Measurements from ENCODE around the gene BSND.

Gene BSND

DNA sequence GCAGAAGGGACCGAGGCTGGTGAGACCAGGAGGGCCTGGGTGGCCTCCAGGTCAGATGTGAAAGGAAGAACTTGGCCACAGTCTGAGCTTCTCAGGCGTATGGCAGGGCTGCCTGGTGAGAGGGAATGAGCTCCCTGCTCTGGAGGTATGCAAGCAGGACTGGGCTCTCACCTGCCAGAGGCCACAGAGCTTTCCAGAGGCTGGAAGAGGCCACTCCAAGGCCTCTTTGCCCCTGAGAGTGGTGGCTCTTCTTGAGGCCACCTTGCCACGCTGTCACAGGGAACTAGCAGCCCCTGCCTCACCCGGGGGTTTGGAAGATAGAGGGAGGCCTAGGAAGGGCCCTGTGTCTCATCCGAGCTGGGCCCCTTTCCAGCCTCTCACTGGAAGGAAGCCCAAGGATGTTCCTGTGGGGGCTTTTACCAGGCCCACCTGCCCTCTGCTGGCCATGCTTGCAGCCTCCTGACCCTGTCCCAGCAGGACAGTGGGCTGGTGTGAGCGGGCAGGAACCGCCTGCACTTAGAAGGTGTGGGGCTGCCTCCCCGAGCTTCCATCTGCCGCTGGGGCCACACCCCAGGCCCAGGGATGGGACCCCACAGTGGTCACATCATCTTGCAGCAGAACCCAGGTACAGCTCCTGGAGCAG lies 50.7 kb downstream of the BSND start:
- no peak for DNase-seq

DNA sequence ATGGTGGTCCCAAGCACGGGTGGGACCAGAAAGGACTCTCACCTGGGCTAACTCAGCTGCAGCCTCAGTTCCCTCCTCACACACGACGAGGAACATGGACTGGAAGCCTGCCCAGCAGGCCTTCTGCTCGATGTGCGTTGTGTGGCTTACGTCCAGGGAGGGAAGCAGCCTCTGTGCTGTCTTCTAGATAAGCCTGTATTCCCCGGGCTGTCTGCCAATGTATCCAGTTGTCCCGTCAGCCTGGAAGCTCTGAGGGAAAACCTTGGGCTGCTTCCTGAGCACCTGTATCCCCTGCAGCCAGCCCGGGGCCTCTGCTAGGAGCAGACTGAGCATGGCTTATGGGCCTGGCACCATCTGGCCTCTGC lies 51.2 kb downstream of the BSND start:
- DNase-seq: no peak

DNA sequence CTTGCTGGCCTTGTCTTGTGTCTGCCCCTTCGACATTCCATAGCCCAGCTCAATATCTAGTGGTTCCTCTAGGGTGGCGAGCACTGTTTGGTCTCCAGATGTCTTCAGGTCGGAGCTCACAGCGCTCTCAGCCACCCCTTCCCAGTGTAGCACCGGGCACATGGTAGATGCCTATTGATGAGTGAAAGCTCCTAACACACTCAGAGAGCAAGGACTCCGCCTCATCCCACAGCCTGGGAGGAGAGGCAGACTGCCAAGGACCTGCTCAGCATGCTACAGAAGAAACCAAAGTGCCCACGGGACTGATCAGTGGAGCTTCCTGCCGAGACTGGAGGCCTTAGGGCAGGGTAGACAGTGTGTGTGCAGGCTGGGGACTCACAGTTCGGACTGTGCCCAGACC lies 51.5 kb downstream of the BSND start:
- DNase-seq: no peak

DNA sequence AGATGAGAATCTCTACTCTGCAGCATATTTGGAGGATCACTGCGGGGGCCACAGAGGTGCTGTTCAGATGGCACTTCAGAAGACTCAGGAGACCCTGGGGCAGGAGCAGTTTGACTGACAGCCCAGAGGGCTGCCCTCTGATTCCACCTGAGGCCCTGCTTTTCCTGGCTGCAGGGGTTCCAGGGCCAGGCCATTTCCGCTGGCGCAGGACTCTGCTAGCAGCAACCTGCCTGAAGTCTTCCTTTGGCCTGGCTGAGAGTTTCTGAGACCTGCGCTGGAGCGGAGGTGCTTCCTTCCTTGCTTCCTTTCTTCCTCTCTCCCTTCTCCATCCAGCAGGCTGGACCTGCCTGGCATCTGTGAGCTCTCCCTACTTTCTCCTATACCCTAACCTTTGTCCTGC lies 52.4 kb downstream of the BSND start:
- no peak for DNase-seq

DNA sequence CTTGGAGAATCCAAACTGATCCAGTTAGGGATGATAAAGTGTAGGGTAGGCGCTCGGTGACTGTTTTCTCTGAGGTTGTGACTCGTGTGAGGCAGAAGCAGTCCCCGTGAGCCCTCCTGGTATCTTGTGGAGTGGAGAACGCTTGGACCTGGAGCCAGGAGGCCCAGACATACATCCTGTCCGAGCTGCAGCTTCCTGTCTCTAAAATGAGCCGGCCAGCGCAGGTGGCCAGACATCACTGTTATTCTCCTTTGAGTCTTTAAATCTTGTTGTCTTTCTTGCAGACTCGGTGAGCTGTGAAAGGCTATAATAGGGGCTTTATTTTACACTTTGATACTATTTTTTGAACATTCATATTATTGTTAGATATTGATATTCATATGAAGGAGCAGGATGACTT lies 52.9 kb downstream of the BSND start:
- no peak for DNase-seq

DNA sequence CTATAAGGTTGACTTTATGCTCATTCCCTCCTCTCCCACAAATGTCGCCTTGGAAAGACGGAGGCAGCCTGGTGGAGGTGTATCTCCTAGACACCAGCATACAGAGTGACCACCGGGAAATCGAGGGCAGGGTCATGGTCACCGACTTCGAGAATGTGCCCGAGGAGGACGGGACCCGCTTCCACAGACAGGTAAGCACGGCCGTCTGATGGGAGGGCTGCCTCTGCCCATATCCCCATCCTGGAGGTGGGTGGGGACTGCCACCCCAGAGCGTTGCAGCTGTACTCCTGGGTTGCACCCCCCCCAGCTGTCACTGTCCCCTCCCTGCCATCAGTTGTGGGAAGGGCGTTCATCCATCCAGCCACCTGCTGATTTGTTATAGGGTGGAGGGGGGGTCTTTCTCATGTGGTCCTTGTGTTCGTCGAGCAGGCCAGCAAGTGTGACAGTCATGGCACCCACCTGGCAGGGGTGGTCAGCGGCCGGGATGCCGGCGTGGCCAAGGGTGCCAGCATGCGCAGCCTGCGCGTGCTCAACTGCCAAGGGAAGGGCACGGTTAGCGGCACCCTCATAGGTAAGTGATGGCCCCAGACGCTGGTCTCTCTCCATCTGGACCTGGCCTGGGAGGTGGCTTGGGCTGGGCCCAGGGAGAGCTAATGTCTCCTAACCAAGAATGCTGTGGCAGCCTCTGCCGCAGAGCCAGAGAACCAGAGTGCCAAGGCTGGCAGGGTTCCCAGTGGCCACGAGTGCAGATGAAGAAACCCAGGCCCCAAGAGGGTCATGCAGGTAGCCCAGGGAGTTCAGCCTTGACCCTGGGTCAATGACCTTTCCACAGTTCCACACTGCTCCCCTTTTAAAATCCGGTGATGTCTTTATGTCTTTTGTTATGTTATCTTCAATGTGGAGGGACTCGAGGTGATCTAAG lies 53.7 kb downstream of the BSND start:
- no peak for DNase-seq

DNA sequence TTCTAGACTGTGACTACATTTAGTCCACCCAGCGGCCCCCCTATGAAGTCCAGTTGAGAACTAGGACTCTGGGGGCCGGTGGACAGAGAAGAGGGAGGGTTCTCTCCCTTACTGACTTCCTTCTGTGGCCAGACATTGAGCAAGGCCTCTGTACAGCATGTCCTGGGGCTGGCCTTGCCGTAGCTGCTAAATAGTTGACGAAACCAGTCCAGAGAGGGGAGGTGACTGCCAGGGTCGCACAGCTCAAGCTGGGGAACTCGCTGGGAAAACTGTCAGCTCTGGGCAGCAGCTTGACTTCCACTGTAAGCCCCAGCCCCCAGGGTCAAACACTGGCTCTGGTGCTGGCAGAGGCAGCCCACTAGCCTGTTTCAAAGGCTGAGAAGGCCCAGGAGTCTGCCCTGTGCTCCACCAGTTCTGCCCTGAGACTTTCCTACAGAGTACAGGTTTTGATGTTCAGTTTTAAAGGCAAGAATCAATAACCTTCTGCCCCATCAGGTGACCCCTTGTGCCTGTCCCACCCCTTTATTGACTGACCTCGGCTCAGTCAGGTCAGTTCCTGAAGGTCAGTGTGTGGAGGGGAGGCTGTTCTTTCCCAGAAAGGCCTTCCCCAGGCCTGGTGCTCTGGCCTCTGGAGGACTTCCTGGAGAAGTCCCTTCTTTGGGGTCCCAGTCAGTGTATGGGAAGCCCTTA lies 54.7 kb downstream of the BSND start:
- no peak for DNase-seq

DNA sequence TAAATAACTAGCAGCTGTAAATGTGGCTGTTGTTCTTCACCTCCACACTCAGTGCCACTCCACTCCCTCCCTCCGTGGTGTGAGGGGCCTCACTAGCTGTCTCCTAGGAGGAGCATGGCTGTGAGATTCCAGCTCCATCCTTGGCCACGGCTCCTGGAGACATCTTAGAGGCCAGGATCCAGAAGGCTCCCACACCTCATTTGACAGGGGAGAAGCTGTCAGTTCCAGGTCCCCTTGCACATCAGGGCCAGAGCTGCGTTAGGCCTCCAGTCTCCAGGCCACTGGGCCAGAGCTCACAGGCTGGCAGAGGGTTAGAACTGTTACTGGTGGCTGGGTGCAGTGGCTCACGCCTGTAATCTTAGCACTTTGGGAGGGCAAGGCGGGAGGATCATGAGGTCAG lies 55.7 kb downstream of the BSND start:
- no peak for DNase-seq

DNA sequence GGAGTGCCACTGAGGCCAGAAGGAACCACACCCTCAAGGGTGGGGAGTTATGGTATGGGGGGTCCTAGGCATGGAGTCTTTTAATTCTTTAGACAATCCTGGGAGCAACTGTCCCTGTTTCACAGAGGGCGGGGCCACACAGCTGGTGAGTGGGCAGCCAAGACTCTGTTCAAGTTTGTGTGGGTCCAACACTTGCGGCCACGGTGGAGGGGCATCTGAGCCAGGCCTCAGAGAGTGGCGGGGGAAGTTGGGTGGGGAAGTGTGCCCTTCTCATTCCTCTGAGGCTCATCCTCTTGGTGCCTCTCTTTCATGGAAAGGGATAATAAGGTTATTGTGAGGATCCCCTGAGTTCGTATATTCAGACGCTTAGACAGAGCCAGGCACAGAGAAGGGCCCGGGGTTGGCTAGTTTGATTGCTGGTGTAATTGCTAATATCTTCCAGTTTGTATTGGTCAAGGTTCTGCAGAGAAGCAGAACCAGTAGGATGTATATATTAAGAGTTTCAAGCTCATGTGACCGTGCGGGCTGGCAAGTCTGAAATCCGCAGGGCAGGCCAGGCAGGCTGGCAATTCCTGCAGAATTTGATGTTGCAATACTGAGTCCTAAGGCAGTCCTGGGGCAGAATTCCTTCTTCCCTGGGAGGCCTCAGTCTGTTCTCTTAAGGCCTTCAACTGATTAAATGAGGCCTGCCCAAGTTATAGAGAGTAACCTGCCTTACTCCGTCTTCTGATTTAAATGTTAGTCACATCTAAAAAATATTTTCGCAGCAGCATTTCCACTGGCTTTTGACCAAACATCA lies 56.5 kb downstream of the BSND start:
- no peak for DNase-seq

DNA sequence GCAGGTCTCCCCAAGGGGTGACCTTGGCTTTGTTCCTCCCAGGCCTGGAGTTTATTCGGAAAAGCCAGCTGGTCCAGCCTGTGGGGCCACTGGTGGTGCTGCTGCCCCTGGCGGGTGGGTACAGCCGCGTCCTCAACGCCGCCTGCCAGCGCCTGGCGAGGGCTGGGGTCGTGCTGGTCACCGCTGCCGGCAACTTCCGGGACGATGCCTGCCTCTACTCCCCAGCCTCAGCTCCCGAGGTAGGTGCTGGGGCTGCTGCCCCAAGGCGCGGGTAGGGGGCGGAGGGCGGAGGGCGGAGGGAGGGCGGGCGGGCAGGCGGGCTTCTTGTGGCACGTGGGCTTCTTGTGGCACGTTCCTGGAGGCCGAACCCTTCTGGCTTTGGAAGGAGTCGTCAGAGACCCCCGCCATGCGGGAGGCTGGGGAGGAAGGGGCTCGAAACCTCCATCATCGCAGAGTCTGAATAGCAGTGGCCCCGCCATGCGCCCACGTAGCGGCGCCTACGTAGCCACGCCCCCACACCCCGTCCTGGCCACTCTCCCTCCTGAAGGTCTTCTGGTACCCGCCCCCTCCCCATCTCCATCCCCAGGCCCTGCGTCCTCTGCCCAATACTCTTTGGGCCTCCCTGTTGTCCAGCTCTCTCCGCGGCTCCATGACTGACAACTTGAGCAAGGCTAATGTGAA lies 57.4 kb downstream of the BSND start:
- no peak for DNase-seq

DNA sequence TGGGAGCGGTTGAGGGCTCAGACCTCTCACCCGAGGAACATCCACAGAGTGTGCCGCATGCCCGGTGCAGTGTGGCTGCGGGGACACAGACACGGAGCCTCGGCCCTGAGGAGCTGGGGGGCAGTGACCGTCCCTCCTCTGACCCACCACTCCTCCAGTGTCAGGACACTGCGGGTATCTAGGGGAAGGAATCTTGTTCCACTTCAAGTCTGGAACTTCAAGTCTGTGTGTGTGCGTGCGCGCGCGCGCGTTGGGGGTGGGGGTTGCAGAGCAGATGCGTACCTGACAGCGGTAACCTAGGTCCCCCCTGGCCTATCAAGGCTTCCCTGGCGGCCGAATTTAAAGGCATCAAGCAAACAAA lies 57.9 kb downstream of the BSND start:
- no peak for DNase-seq

DNA sequence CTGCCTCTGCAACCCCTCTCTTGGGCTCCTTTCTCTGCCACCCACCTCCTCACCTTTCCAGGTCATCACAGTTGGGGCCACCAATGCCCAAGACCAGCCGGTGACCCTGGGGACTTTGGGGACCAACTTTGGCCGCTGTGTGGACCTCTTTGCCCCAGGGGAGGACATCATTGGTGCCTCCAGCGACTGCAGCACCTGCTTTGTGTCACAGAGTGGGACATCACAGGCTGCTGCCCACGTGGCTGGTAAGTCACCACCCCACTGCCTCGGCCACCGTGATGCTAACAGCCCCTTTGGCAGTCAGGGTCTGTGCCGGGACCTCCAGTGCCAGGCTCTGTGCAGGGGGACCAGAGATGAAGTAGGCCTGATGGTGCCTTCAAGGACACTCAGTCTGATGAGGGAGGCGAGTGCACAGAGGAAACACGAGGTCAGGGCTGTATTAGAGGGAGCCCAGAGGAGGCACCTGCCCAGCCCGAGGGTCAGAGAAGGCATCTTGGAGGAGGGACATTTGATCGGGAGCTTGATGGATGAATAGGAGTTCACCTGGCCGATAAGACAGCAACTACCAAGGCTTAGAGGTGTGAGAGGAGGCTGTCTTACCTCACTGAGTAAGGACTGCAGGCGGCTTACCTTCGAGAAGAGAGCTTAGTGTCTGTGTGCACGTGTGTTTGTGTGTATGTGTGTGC lies 58.7 kb downstream of the BSND start:
- no peak for DNase-seq

DNA sequence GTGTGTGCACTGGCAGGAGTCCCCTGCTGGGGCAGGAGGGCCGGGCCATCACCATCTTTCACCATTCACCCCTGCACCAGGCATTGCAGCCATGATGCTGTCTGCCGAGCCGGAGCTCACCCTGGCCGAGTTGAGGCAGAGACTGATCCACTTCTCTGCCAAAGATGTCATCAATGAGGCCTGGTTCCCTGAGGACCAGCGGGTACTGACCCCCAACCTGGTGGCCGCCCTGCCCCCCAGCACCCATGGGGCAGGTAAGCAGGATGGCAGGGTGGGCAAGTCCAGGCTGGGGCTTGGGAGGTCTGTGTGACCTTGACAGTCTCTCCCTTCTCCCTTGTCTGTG lies 59.2 kb downstream of the BSND start:
- no peak for DNase-seq

DNA sequence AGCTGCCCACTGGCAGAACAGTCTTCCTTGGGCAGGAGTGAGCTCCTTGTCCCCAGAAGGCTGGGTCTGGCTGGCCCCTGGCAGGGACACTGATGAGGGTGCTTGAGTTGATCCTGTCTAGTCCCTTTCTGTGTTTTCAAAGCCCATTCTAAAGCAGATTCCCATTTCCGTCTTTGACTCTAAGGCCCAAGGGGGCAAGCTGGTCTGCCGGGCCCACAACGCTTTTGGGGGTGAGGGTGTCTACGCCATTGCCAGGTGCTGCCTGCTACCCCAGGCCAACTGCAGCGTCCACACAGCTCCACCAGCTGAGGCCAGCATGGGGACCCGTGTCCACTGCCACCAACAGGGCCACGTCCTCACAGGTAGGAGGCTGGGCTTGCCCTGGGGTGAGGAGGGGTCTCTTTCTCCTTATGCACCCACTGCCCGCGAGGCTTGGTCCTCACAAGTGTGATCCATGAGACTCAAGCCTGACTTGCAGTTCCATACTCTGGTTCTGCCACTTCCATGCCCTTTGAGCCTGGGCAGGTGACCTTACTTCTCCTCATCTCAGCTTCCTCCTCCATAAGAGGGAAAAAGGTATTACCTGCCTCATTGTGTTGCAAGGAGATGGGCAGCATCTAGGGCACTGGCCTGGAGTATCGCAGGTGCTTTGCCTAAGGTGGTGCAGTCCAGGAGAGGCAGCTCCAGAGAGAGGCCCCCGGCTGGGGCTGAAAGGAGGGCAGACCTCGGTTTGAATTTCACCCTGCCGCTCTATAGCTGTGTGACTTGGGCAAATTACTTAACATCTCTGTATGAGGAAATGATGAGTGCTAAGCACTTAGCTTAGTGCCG lies 60.8 kb downstream of the BSND start:
- no peak for DNase-seq

DNA sequence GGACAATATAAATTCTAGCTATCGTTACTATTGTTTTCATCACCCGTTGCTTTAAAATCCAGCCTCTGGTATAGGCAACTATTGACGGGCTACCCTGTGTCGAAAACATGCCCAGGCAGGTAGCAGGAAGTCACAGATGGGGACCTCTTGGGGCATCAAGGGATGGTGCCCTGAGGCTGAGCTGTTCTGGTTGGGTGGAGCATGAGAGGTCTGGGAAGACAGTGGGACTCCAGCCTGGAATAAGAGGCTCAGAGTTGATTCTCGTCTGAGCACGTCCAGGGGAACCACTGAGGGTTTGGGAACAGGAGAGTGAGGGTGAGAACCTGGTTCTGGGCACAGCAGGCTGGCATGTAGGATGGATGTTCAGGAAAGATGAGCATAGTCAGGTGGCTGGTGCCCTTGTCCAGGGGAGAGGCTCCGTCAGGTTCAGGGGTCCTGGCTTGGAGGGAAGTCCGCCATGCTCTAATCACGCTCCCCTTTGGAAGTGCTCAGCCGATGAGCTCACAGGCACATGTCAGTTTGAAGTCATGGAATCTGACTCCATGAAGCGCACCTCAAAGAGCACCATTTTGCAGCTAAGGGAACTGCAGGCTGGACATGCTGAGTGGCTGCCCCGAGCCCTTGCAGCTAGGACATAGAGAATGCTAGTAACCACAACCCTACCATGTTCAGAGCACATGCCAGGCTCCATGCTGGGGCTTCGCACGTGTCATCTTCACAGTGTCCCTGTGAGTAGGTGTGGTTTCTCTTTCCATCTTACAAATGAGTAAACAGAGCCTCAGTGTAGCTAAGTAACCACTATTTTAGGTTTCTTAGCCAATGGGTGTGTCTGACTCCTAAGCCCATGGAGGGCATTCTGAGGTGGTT lies 61.6 kb downstream of the BSND start:
- DNase-seq: no peak

DNA sequence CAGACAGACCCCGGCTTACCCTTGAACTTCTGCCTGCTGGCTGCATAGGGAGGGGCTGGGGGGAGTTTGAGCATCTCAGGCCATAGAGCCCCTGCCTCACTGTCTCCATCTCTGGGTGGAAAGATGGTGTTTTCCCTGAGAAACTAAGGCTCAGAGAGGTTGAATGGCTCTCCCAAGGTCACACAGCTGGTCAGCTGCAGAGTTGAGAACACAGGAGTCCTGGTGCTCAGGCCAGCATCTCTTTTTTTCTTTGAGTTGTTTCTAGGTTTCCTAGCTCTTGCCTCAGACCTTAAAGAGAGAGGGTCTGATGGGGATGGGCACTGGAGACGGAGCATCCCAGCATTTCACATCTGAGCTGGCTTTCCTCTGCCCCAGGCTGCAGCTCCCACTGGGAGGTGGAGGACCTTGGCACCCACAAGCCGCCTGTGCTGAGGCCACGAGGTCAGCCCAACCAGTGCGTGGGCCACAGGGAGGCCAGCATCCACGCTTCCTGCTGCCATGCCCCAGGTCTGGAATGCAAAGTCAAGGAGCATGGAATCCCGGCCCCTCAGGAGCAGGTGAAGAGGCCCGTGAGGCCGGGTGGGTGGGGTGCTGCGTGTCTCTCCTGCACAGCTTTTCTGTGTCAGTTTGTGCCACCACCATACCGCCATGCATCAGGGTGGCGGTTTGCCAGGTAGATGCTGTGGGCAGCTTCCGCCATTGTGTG lies 62.4 kb downstream of the BSND start:
- DNase-seq: no peak
